ENCODE results near the gene SLC27A4. TPM values are rescaled to one million over a fixed set of nuclear protein-coding genes. Genes with fewer than 3 reads are reported as not detected.

The SLC27A4 gene
- total RNA-seq (10 to 100 TPM; 10.7 to 18.0 (median 12.0) TPM), polyA plus RNA-seq (10 to 100 TPM in 2 of 3 donors, 1 to 10 TPM in 1; 6.0 to 45.1 (median 14.3) TPM)

DNA sequence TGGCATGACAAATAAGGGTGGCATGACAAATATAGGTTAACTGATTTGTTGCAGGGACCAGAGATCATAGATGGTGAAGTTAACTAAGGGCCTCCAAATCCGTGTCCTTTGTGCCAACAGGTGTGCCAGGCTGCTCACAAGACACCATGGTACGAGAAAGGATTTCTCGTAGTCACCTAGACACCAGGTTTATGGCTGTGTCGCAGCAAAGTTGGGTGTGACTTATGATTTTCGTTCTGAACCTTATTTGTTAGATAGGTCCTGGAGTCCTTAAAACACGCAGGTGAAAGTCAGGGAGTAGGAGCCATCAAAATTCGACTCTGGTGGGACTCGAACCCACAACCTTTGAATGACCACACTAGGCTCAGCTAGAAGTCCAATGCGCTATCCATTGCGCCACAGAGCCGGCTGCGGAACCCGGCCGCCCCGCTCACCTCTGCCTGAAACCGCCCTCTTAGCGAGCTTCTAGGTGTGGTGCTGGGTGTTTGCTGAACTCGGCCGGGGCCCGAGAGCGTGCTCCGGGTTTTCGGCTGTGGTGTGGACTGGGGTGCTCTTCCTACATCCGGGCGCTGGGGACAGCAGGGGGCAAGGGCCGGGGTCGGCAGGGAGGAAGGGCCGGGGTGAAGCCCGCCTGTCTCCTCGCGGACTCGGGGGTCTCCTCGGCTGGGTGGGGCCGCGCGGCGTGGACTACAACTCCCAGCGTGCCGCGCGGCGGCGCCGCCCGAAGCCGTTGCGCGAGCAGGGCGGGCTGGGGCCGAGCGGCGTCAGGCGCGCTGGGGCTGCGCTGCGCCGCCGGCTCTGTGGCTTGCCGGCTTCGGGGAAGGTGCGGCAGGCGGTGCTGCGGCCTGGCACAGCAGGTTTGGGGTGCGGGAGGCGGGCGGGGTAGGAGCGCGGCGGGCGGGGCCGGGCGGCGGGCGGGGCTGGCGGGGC lies at the start of gene SLC27A4:
TSS of gene SLC27A4 (plus strand) at position 767 of the 930 bp plus-strand sequence. CDS start 2,606 bp downstream, outside the sequence.
- Histone ChIP-seq H3K9me3 (no peaks in the 10 kb centered on the region), H3K36me3 (peaks cover 0 to 26% (median 16%) of the 10 kb centered on the region in 4 donors), H3K27ac (peak within 1 kb of the TSS; percentile 85 to 86 (median 85)), H3K4me3 (peak within 1 kb of the TSS; percentile 69 to 91 (median 86)), H3K4me1 (peaks cover 0 to 18% (median 14%) of the 10 kb centered on the region in 4 donors), H3K27me3 (no peaks in the 10 kb centered on the region)
- WGBS, 2 donors = 2 to 5% methylated on average over 75 of the region's 75 CpGs
- peak; percentile 80 for DNase-seq
- peak in 1 of 4 donors; percentile 6 for TF ChIP-seq POLR2AphosphoS5 (IDR thresholded peaks at IDR 0.05)
- TF ChIP-seq, protein P1, sequence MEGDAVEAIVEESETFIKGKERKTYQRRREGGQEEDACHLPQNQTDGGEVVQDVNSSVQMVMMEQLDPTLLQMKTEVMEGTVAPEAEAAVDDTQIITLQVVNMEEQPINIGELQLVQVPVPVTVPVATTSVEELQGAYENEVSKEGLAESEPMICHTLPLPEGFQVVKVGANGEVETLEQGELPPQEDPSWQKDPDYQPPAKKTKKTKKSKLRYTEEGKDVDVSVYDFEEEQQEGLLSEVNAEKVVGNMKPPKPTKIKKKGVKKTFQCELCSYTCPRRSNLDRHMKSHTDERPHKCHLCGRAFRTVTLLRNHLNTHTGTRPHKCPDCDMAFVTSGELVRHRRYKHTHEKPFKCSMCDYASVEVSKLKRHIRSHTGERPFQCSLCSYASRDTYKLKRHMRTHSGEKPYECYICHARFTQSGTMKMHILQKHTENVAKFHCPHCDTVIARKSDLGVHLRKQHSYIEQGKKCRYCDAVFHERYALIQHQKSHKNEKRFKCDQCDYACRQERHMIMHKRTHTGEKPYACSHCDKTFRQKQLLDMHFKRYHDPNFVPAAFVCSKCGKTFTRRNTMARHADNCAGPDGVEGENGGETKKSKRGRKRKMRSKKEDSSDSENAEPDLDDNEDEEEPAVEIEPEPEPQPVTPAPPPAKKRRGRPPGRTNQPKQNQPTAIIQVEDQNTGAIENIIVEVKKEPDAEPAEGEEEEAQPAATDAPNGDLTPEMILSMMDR (IDR thresholded peaks at IDR 0.05) = no peak
- intact Hi-C loops (cut with DNase I) = loop anchor here (2.0 kb wide), 3 partner anchors 17 to 45 kb away; partner anchors contain the start of genes COQ4, TRUB2 and URM1

DNA sequence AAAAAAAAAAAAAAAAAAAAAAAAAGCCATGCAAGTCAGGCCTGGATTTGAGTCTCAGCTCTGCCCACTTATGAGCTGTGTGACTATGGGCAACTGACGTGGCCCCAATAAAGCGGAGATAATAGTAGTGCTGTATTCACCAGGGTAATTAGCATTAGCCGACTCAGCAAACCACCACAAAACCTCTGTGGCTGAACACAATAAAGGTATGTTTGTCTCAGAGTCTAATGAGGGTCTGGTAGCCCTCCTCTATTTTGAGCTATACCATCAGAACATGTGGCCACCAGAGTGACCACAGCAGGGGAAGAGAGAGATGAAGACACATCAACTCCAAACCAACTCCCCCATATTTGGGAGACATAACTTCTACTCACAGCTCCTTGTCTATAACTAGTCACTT lies 48.3 kb upstream of the SLC27A4 start:
- Histone ChIP-seq H3K9me3 (no peaks in the 10 kb centered on the region), H3K27ac (no peak overlapping the region), H3K36me3 (peaks cover 0 to 18% (median 5%) of the 10 kb centered on the region in 4 donors), H3K4me3 (no peak overlapping the region), H3K4me1 (no peaks in the 10 kb centered on the region), H3K27me3 (no peaks in the 10 kb centered on the region)
- 85 to 87% methylated on average over 3 of the region's 3 CpGs for WGBS, 2 donors
- intact Hi-C loops (cut with DNase I) = no loop called here
- TF ChIP-seq POLR2A (IDR thresholded peaks at IDR 0.05) (no peak), EP300 (IDR thresholded peaks at IDR 0.05) (no peak), POLR2AphosphoS5 (IDR thresholded peaks at IDR 0.05) (no peak)
- TF ChIP-seq, protein P1 (IDR thresholded peaks at IDR 0.05) = no peak
- no peak for DNase-seq

DNA sequence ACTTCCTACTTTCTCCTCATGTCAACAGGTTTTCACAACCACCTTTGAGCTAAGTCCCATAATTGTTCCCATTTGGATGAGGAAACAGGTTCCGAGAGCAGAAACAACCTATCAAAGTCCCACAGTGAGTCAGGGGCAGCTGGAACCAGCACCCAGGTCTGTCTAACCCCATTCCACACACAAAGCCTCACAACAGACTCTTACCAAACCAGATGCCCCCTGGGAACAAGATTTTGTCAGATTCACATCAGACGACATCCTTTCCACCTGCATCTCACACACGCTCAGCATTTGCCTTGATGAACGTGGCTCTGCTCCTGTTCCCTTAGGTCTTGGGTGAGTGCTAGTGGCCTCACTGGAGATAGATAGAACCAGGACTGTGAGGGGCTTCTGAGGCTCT lies 47.2 kb upstream of the SLC27A4 start:
- no peak overlapping the region for H3K4me3 ChIP-seq
- intact Hi-C loops (cut with DNase I) = no loop called here
- WGBS, 2 donors = 78 to 94% methylated on average over 4 of the region's 4 CpGs
- H3K27ac ChIP-seq = no peak overlapping the region
- no peaks in the 10 kb centered on the region for H3K9me3 ChIP-seq
- TF ChIP-seq, protein P1 (IDR thresholded peaks at IDR 0.05) = no peak
- TF ChIP-seq EP300 (IDR thresholded peaks at IDR 0.05) (no peak), POLR2AphosphoS5 (IDR thresholded peaks at IDR 0.05) (no peak), POLR2A (IDR thresholded peaks at IDR 0.05) (no peak)
- H3K4me1 ChIP-seq = no peaks in the 10 kb centered on the region
- H3K27me3 ChIP-seq = no peaks in the 10 kb centered on the region
- DNase-seq = no peak
- H3K36me3 ChIP-seq = peaks cover 0 to 9% (median 5%) of the 10 kb centered on the region in 4 donors

DNA sequence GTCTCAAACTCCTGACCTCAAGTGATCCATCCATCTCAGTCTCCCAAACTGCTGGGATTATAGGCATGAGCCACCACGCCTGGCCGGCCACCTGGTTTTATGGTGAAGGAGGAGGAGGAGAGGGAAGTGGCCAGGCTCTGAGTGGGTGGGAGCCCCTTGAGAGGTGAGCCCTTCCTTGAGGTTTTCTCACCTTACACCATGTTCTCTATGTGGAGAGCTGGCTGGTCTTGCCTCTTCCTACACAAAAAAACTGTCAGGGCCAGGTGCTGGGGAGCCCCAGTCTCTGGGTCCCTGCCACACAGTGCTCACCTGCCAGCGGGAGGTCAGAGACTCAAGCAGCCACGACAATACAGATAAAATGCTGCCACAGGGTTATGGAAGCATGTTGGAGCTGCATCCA lies 46.2 kb upstream of the SLC27A4 start:
- no peaks in the 10 kb centered on the region for H3K9me3 ChIP-seq
- intact Hi-C loops (cut with DNase I) = loop anchor here (2.0 kb wide), 1 partner anchor 47 kb away; the partner anchor contains the start of gene SLC27A4

More for the DNA sequence above, 46.2 kb upstream of the SLC27A4 start:
- 82 to 89% methylated on average over 4 of the region's 4 CpGs for WGBS, 2 donors
- Histone ChIP-seq H3K36me3 (peaks cover 0 to under 1% (median 0%) of the 10 kb centered on the region in 4 donors), H3K27me3 (no peaks in the 10 kb centered on the region), H3K4me3 (no peak overlapping the region), H3K4me1 (no peaks in the 10 kb centered on the region), H3K27ac (no peak overlapping the region)
- no peak for TF ChIP-seq POLR2A (IDR thresholded peaks at IDR 0.05)
- TF ChIP-seq, protein P1 (IDR thresholded peaks at IDR 0.05) = no peak
- TF ChIP-seq EP300 (IDR thresholded peaks at IDR 0.05) = no peak
- no peak for TF ChIP-seq POLR2AphosphoS5 (IDR thresholded peaks at IDR 0.05)
- no peak for DNase-seq
